ENCODE results near the gene ARHGEF4.
"Not testable (repeated sequence)": the region's sequence is repeated elsewhere in the genome, so short reads cannot be mapped to it uniquely, and the experiment has no call there.

Gene ARHGEF4

GRCh38 chr2:130891966-130892365 is 55.3 kb downstream of the ARHGEF4 start:
- TF ChIP-seq, protein P1, sequence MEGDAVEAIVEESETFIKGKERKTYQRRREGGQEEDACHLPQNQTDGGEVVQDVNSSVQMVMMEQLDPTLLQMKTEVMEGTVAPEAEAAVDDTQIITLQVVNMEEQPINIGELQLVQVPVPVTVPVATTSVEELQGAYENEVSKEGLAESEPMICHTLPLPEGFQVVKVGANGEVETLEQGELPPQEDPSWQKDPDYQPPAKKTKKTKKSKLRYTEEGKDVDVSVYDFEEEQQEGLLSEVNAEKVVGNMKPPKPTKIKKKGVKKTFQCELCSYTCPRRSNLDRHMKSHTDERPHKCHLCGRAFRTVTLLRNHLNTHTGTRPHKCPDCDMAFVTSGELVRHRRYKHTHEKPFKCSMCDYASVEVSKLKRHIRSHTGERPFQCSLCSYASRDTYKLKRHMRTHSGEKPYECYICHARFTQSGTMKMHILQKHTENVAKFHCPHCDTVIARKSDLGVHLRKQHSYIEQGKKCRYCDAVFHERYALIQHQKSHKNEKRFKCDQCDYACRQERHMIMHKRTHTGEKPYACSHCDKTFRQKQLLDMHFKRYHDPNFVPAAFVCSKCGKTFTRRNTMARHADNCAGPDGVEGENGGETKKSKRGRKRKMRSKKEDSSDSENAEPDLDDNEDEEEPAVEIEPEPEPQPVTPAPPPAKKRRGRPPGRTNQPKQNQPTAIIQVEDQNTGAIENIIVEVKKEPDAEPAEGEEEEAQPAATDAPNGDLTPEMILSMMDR (IDR thresholded peaks at IDR 0.05; ENCODE audit: extremely low read depth, missing control alignments) = no peak
- no peak for DNase-seq (ENCODE audit: low spot score)

DNA sequence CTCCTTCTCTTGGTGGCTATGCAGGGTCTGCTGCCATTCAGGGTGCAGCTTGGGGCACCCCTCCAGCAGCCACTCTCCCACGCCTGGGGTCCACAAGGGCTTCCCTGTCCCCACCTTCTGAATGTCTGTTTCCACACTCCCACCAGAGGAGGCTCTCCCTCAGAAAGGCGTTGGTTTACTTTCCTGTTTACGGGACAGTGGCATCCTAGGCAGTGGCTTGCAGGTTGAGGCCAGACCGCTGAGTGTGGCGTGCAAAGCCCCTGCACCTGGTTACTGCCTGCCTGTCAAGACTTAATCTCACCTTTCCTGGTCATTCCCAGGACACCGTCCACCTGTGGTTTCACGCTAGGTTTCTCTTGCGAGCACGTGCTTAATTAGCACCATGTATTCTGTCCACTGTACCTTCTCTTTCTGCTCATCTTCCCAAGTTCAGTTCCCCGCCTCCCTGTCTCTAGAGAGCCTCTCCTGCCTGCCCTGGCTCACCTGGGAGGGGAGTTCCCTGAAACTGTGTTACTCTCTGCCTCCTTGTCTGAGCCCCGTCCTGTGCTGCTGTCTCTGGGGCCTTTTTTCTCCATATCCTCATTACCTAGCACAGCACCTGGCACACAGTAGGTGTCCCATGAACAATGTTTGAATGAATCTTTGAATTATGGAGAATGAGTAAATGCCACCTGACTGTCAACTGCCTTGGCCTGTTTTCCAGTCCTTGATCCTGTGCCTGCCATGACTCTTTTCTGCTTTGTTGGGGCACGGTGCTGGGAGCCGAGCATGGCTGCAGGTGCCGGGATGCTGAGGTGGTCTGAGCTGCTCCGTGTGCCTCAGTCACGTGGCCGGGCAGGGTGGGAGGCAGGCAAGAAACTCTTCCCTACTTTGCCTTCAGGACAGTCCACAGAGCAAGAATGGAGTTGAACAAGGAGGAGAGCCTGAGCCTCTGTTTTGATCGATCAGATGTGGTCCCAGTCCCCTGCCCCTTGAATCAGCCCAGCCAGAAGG is 56.4 kb downstream of the ARHGEF4 start:
- no peak for DNase-seq (ENCODE audit: low spot score)
- TF ChIP-seq, protein P1 (IDR thresholded peaks at IDR 0.05; ENCODE audit: extremely low read depth, missing control alignments) = no peak

DNA sequence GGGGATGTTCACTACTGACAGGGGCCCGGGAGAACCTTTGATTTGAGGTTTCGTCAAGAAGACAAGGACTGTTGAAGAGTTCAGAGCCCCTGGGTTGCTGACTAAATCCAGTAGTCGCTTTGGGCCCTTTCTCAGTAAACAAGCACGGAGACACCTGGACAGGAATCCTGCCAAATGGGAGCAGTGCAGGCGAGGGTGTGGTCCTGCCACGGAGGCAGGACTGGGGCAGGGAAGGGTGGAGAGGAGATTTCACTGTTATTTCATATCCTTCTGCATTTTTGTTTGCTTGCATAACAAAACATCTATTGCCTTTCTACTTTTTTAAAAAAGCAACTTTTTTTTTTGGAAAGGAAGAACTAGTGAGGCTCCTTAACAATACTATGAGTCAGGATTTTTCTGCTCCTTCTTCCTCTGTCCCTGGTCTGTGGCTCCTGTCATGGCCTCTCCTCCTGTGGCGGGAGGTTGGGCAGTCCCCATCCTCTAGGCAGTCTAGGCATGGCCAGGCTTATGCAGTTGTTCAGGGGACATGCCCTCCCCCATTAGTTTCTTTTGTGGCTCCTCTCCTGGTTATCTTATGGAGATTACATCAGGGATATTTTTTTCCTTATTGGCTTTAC is 57.7 kb downstream of the ARHGEF4 start:
- DNase-seq (ENCODE audit: low spot score) = no peak
- TF ChIP-seq, protein P1 (IDR thresholded peaks at IDR 0.05; ENCODE audit: extremely low read depth, missing control alignments) = no peak

DNA sequence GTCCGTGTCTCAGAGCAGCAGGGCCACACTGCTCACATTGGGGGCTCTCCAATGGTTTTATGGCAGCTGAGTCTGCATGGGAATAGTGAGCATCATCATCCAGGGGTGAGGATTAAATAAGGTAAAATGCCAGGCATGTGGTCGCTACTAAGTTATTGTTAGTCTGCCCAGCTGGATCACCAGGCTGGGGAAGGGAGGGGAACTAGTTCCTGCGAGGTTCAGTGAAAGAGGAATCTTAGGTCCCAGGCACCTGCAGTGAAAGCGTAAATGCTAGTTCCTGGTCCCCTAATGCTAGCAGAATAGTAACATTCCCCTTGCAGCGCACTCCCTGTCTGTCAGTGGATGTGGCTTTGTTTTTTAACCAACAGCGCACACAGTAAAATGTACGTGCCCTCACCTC is 60.1 kb downstream of the ARHGEF4 start:
- TF ChIP-seq, protein P1 (IDR thresholded peaks at IDR 0.05; ENCODE audit: extremely low read depth, missing control alignments) = no peak
- DNase-seq (ENCODE audit: low spot score) = no peak

- no peak for DNase-seq (ENCODE audit: low spot score)
- TF ChIP-seq, protein P1 (IDR thresholded peaks at IDR 0.05; ENCODE audit: extremely low read depth, missing control alignments) = no peak
Measured at GRCh38 chr2:130898553-130898952, 61.8 kb downstream of the ARHGEF4 start.

DNA sequence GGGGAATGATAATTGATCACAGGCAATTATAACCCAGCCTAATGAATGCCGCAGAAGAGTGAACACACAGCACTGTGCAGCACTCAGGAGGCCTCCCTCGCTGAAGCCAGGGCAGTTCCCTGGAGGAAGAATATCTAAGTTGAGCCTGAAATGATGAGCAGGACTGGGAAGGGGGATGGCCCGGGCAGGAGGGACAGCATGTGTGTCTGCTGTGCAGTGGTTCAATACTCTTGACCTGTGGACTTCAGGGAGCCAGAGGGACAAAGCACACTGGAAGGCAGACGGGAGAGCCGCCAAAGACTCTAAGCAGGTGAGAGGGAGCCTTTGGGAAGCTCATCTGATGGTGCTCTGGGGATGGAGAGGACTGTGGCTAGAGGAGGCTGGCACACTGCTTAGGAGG is 62.6 kb downstream of the ARHGEF4 start:
- DNase-seq (ENCODE audit: low spot score) = no peak
- TF ChIP-seq, protein P1 (IDR thresholded peaks at IDR 0.05; ENCODE audit: extremely low read depth, missing control alignments) = no peak

- no peak for DNase-seq (ENCODE audit: low spot score)
- TF ChIP-seq, protein P1 (IDR thresholded peaks at IDR 0.05; ENCODE audit: extremely low read depth, missing control alignments) = no peak
Measured at GRCh38 chr2:130901061-130901460, 64.3 kb downstream of the ARHGEF4 start.

GRCh38 chr2:130901626-130902025 is 64.9 kb downstream of the ARHGEF4 start:
- not testable (repeated sequence) for DNase-seq (ENCODE audit: low spot score)

Data from GM20000 (cell line).